Endothelial cell of umbilical vein (primary cell): Measurements from ENCODE around the gene MFSD1. TPM values are rescaled to one million over a fixed set of nuclear protein-coding genes. Genes with fewer than 3 reads are reported as not detected.

Source experiments
- BruUV-seq: library from RNA; stranded (reverse); fragments of 400-500 nt; replicated peaks from 2 replicates; lab custom pipeline; 2021; lab: Mats Ljungman, UMichigan
- CTCF ChIA-PET: fragments of 300-600, 350-600 bp; sonication (Branson Sonifier 250); formaldehyde crosslinking; loops from one replicate; lab custom pipeline; 2021; ENCODE audit warnings: antibody characterized with exemption, inconsistent platforms; lab: Charles Lee
- POLR2A ChIA-PET: fragments of 300-600, 350-600 bp; sonication (Branson Sonifier 250); formaldehyde crosslinking; loops from one replicate; lab custom pipeline; 2021; ENCODE audit warnings: antibody characterized with exemption, inconsistent platforms; lab: Charles Lee
- DNase-seq: peaks from one replicate; pipeline ENCODE4 v3.0.0-alpha.2; 2011; ENCODE audit warnings: low read depth, low spot score
- FAIRE-seq: peaks from 2 replicates; lab custom pipeline; 2011; peaks lifted over from hg19 to GRCh38; lab: Jason Lieb, UNC
- H2AFZ ChIP-seq: 2 replicates; pipeline ENCODE4 v1.6.0; 2012; ENCODE audit warnings: low read depth, low read length, control low read depth, inconsistent platforms
- H3K27ac ChIP-seq: 2 replicates; pipeline ENCODE4 v1.5.1; 2011; ENCODE audit warnings: low read depth, mild to moderate bottlenecking, control low read depth, low read length, moderate library complexity; ENCODE audit not compliant: insufficient read depth
- H3K27me3 ChIP-seq, 2 experiments: 2 replicates each; pipeline versions ENCODE4 v1.6.0 to v1.6.1; 2011; ENCODE audit warnings: low read length in 2 of 2, mixed read lengths in 1 of 2; ENCODE audit not compliant: control insufficient read depth in 2 of 2, insufficient read depth in 2 of 2
- H3K36me3 ChIP-seq, 2 experiments: 2 replicates in 1 of 2; 3 replicates in 1 of 2; pipeline ENCODE4 v1.5.1; 2011; ENCODE audit warnings: low read length in 2 of 2, mild to moderate bottlenecking in 1 of 2, moderate library complexity in 1 of 2; ENCODE audit not compliant: control insufficient read depth in 2 of 2, insufficient read depth in 2 of 2; ENCODE audit errors: extremely low read depth in 1 of 2
- H3K4me1 ChIP-seq: 3 replicates; pipeline ENCODE4 v1.5.1; 2011; ENCODE audit warnings: mild to moderate bottlenecking, low read length; ENCODE audit not compliant: control insufficient read depth, insufficient read depth; ENCODE audit errors: extremely low read depth
- H3K4me2 ChIP-seq: 2 replicates; pipeline ENCODE4 v1.6.1; 2011; ENCODE audit warnings: low read length, control low read depth, mixed read lengths; ENCODE audit not compliant: insufficient read depth
- H3K4me3 ChIP-seq, 3 experiments: fragments of 200-600 bp in 1 of 3; sonication (generic), shearing (Covaris generic) in 1 of 3; replicated peaks in 1 of 3; 2 replicates each; pipeline ENCODE4 v1.5.1; 2011 to 2016; ENCODE audit warnings: control low read depth in 3 of 3, low read length in 3 of 3, mild to moderate bottlenecking in 2 of 3, inconsistent platforms in 1 of 3, low read depth in 1 of 3, moderate library complexity in 1 of 3; ENCODE audit not compliant: insufficient read depth in 1 of 3
- H3K79me2 ChIP-seq: 2 replicates; pipeline ENCODE4 v1.6.0; 2012; ENCODE audit warnings: low read length, inconsistent platforms; ENCODE audit not compliant: control insufficient read depth, insufficient read depth
- H3K9ac ChIP-seq: replicated peaks from 2 replicates; pipeline ENCODE3; 2011; ENCODE audit warnings: low read length, control low read depth; ENCODE audit not compliant: insufficient read depth; ENCODE audit errors: extremely low read depth
- H3K9me1 ChIP-seq: replicated peaks from 3 replicates; pipeline ENCODE4 v1.6.0; 2011; ENCODE audit warnings: mild to moderate bottlenecking, low read length; ENCODE audit not compliant: control insufficient read depth, insufficient read depth; ENCODE audit errors: extremely low read depth
- H3K9me3 ChIP-seq: replicated peaks from 2 replicates; pipeline ENCODE4 v1.5.1; 2012; ENCODE audit warnings: low read length, inconsistent platforms; ENCODE audit not compliant: control insufficient read depth, insufficient read depth
- H4K20me1 ChIP-seq: replicated peaks from 2 replicates; pipeline ENCODE3; 2011; ENCODE audit warnings: mild to moderate bottlenecking, low read length; ENCODE audit not compliant: control insufficient read depth, insufficient read depth; ENCODE audit errors: extremely low read depth
- EZH2 ChIP-seq: IDR thresholded peaks from 2 replicates; pipeline ENCODE4 v1.6.1; 2012; ENCODE audit warnings: borderline replicate concordance, low read depth, mild to moderate bottlenecking, moderate library complexity, low read length, inconsistent platforms; ENCODE audit not compliant: severe bottlenecking
- POLR2AphosphoS5 ChIP-seq: IDR thresholded peaks from 2 replicates; pipeline ENCODE4 v1.6.1; 2012; ENCODE audit warnings: low read depth, mild to moderate bottlenecking, control low read depth, low read length, moderate library complexity; ENCODE audit not compliant: insufficient read depth
- dilution Hi-C: fragments of 300-500 bp; cut with MboI; formaldehyde crosslinking; loops from one replicate; pipeline ENCODE4 v1.15.0; 2019; ENCODE audit warnings: low sequenced_read_pairs; ENCODE audit not compliant: extremely low pct_ligation_motif_present
- intact Hi-C: fragments of 100-400 bp; cut with micrococcal nuclease; formaldehyde crosslinking; loops from one replicate; pipeline ENCODE4 v1.10.0; 2022
- polyA plus RNA-seq, 4 experiments: library from polyadenylated mRNA; depleted of rRNA in 3 of 4; stranded (reverse) in 3 of 4; unstranded in 1 of 4; fragments of >200 nt; gene quantifications; 2 replicates each; pipeline versions ENCODE4 v1.2.1 to v1.2.3, GENCODE V29; 2011 to 2012; ENCODE audit warnings: missing spikeins in 1 of 4
- total RNA-seq: library from RNA; stranded (reverse); gene quantifications from 2 replicates; pipeline ENCODE4 v1.2.3, GENCODE V29; 2021
- TF ChIP-seq, protein P1 (sequence below): IDR thresholded peaks from 2 replicates; pipeline ENCODE4 v1.6.1; 2011; ENCODE audit not compliant: insufficient read depth, insufficient read length
- TF ChIP-seq, protein P2 (sequence below), 2 donors: IDR thresholded peaks; 1 replicate in 1 of 2; 2 replicates in 1 of 2; pipeline ENCODE4 v1.5.1; 2011; ENCODE audit warnings: low read length in 2 of 2, mild to moderate bottlenecking in 2 of 2, moderate library complexity in 2 of 2, control low read depth in 1 of 2, inconsistent platforms in 1 of 2, low read depth in 1 of 2; ENCODE audit not compliant: insufficient read depth in 1 of 2; ENCODE audit errors: extremely low read depth in 1 of 2

MFSD1 gene
- total and polyA plus RNA-seq, 2 donors (not counting 3 experiments of a cell fraction or from before 2014, with no cell fraction given): 38.2 to 65.1 TPM

- Histone ChIP-seq H3K9me3 (no peaks in the 10 kb centered on the region), H3K4me3 (peak overlapping the region; percentile 47 to 78 (median 72)), H2AFZ (peak overlapping the region; percentile 38), H3K9ac (peak overlapping the region; percentile 63), H3K27ac (peak overlapping the region; percentile 27), H3K36me3 (peaks cover 0 to 1% of the 10 kb centered on the region in 2 experiments), H3K79me2 (peaks cover 1% of the 10 kb centered on the region), H3K4me2 (peak overlapping the region; percentile 90), H4K20me1 (no peaks in the 10 kb centered on the region), H3K9me1 (no peaks in the 10 kb centered on the region), H3K27me3 (no peaks in the 10 kb centered on the region), H3K4me1 (peaks cover 16% of the 10 kb centered on the region)
- DNase-seq (no peak), FAIRE-seq (no peak)
- intact Hi-C loops: no loop called here
- ChIA-PET CTCF (interaction anchor here (0.6 to 3.3 kb wide), 9 partner anchors 11 to 457 kb away, joined by 3 to 32 read pairs (median 3); partner anchors contain the start of gene GFM1), POLR2A (no interaction called here)
- dilution Hi-C loops: no loop called here
- TF ChIP-seq EZH2: no peak
- TF ChIP-seq, protein P1, sequence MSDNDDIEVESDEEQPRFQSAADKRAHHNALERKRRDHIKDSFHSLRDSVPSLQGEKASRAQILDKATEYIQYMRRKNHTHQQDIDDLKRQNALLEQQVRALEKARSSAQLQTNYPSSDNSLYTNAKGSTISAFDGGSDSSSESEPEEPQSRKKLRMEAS: no peak
- no peak for TF ChIP-seq POLR2AphosphoS5
- TF ChIP-seq, protein P2, sequence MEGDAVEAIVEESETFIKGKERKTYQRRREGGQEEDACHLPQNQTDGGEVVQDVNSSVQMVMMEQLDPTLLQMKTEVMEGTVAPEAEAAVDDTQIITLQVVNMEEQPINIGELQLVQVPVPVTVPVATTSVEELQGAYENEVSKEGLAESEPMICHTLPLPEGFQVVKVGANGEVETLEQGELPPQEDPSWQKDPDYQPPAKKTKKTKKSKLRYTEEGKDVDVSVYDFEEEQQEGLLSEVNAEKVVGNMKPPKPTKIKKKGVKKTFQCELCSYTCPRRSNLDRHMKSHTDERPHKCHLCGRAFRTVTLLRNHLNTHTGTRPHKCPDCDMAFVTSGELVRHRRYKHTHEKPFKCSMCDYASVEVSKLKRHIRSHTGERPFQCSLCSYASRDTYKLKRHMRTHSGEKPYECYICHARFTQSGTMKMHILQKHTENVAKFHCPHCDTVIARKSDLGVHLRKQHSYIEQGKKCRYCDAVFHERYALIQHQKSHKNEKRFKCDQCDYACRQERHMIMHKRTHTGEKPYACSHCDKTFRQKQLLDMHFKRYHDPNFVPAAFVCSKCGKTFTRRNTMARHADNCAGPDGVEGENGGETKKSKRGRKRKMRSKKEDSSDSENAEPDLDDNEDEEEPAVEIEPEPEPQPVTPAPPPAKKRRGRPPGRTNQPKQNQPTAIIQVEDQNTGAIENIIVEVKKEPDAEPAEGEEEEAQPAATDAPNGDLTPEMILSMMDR (IDR thresholded peaks at IDR 0.05; ENCODE audit: extremely low read depth in 1 of 2, insufficient read depth in 1 of 2, low read depth in 1 of 2, low read length in 2 of 2): no peak
- TSS peak; percentile 58 for BruUV-seq
These were observed 785 bp downstream of the MFSD1 start for GRCh38 chr3:158802409-158803268.
